G401 (cell line): ENCODE results near the gene SPEM3. TPM values are rescaled to one million over a fixed set of nuclear protein-coding genes. Genes with fewer than 3 reads are reported as not detected.
"Not testable (repeated sequence)": the region's sequence is repeated elsewhere in the genome, so short reads cannot be mapped to it uniquely, and the experiment has no call there.

Source experiments
- DNase-seq: peaks from one replicate; pipeline ENCODE4 v3.0.0-alpha.2; 2015; ENCODE audit warnings: low spot score
- in situ Hi-C: cut with HindIII; loops from 2 replicates; pipeline ENCODE4 v1.10.0; 2016; ENCODE audit warnings: low sequenced_read_pairs, mixed read lengths
- total RNA-seq: library from RNA; depleted of rRNA; stranded (reverse); fragments of >200 nt; shearing (Covaris generic); gene quantifications from 2 replicates; pipeline ENCODE4 v1.2.3, GENCODE V29; 2014; rRNA removed

SPEM3 gene
- total RNA-seq, 1 experiment from 2014 or later: not detected

GRCh38 chr17:7479213-7480088 is 50.8 kb downstream of the SPEM3 start, which contains the start of gene ZBTB4:
Gene ZBTB4, minus strand, starts transcription at chr17:7479631. Its CDS starts 12,830 bp downstream, at chr17:7466801.
- in situ Hi-C loops: loop anchor here (25.0 kb wide), 1 partner anchor 92 kb away; the partner anchor contains the start of genes PLSCR3 and TNK1
- DNase-seq: peak; percentile 65

- in situ Hi-C loops: loop anchor here (25.0 kb wide), 1 partner anchor 93 kb away; the partner anchor contains the start of genes PLSCR3 and TNK1
- DNase-seq: no peak
These were observed 51.4 kb downstream of the SPEM3 start for GRCh38 chr17:7480089-7480384.

- DNase-seq: not testable (repeated sequence)
- in situ Hi-C loops: loop anchor here (25.0 kb wide), 1 partner anchor 94 kb away; the partner anchor contains the start of genes PLSCR3 and TNK1
These were observed 52.6 kb downstream of the SPEM3 start, which contains the start of gene SLC35G6 for GRCh38 chr17:7481275-7481674. Gene SLC35G6, plus strand, starts transcription at chr17:7481446. Its CDS starts 71 bp downstream, at chr17:7481517.

GRCh38 chr17:7481842-7482741 is 53.4 kb downstream of the SPEM3 start:
- not testable (repeated sequence) for DNase-seq
- in situ Hi-C loops: loop anchor here (25.0 kb wide), 1 partner anchor 95 kb away; the partner anchor contains the start of genes PLSCR3 and TNK1

Other genes with a start within 250 kb of the SPEM3 start
- 3.3 and 7.1 TPM in 2 replicates for gene ASGR1, start 249.5 kb upstream of the SPEM3 start, total RNA-seq
- 15.5 and 18.8 TPM in 2 replicates for gene DLG4, start 209.0 kb upstream of the SPEM3 start, total RNA-seq
- gene ACADVL, start 208.9 kb upstream of the SPEM3 start, total RNA-seq: 399 and 405 TPM in 2 replicates
- gene DVL2, start 194.3 kb upstream of the SPEM3 start, total RNA-seq: 89.9 and 99.0 TPM in 2 replicates
- gene PHF23, start 189.4 kb upstream of the SPEM3 start, total RNA-seq: 113 and 121 TPM in 2 replicates
- gene GABARAP, start 186.4 kb upstream of the SPEM3 start, total RNA-seq: 227 and 249 TPM in 2 replicates
- 18.3 and 26.8 TPM in 2 replicates for gene CTDNEP1, start 177.1 kb upstream of the SPEM3 start, total RNA-seq
- 74.1 and 95.6 TPM in 2 replicates for gene ELP5, start 176.6 kb upstream of the SPEM3 start, total RNA-seq
- 0.17 and 3.5 TPM in 2 replicates for gene CLDN7, start 166.4 kb upstream of the SPEM3 start, total RNA-seq
- gene SLC2A4, start 147.1 kb upstream of the SPEM3 start, total RNA-seq: 2.3 and 2.7 TPM in 2 replicates
- 20.5 and 20.9 TPM in 2 replicates for gene YBX2, start 134.2 kb upstream of the SPEM3 start, total RNA-seq
- 1,140 and 1,147 TPM in 2 replicates for gene EIF5A, start 121.2 kb upstream of the SPEM3 start, total RNA-seq
- 109 and 113 TPM in 2 replicates for gene GPS2, start 113.5 kb upstream of the SPEM3 start, total RNA-seq
- 21.4 and 50.0 TPM in 2 replicates for gene NEURL4, start 99.5 kb upstream of the SPEM3 start, total RNA-seq
- 0.61 TPM in 1 of 2 replicates, not detected in the other for gene ACAP1, start 92.3 kb upstream of the SPEM3 start, total RNA-seq
- gene KCTD11, start 76.7 kb upstream of the SPEM3 start, total RNA-seq: 12.0 and 14.3 TPM in 2 replicates
- not detected in 2 replicates for gene TMEM95, start 73.7 kb upstream of the SPEM3 start, total RNA-seq
- gene TNK1, start 47.8 kb upstream of the SPEM3 start, total RNA-seq: not detected in 2 replicates
- gene PLSCR3, start 34.3 kb upstream of the SPEM3 start, total RNA-seq: 7.9 and 8.3 TPM in 2 replicates
- gene TMEM256, start 24.8 kb upstream of the SPEM3 start, total RNA-seq: 200 and 369 TPM in 2 replicates
- gene NLGN2, start 21.0 kb upstream of the SPEM3 start, total RNA-seq: 5.5 and 6.8 TPM in 2 replicates
- not detected in 2 replicates for gene SPEM1, start 8.5 kb upstream of the SPEM3 start, total RNA-seq
- not detected in 2 replicates for gene SPEM2, start 3.2 kb upstream of the SPEM3 start, total RNA-seq
- 4.6 and 4.9 TPM in 2 replicates for gene TMEM102, start 6.6 kb downstream of the SPEM3 start, total RNA-seq
- 20.4 and 24.2 TPM in 2 replicates for gene FGF11, start 10.7 kb downstream of the SPEM3 start, total RNA-seq
- gene CHRNB1, start 16.2 kb downstream of the SPEM3 start, total RNA-seq: 7.6 and 24.0 TPM in 2 replicates
- gene ZBTB4, start 50.8 kb downstream of the SPEM3 start, total RNA-seq: 4.1 and 4.4 TPM in 2 replicates
- gene SLC35G6, start 52.6 kb downstream of the SPEM3 start, total RNA-seq: not detected in 2 replicates
- gene POLR2A, start 55.5 kb downstream of the SPEM3 start, total RNA-seq: 52.7 and 52.8 TPM in 2 replicates
- gene TNFSF12, start 120.2 kb downstream of the SPEM3 start, total RNA-seq: not detected in 2 replicates
- gene TNFSF13, start 129.9 kb downstream of the SPEM3 start, total RNA-seq: 1.5 TPM in 1 of 2 replicates, not detected in the other
- gene SENP3, start 133.1 kb downstream of the SPEM3 start, total RNA-seq: 157 and 182 TPM in 2 replicates
- gene CD68, start 150.8 kb downstream of the SPEM3 start, total RNA-seq: 119 and 129 TPM in 2 replicates
- gene MPDU1, start 155.0 kb downstream of the SPEM3 start, total RNA-seq: 151 and 157 TPM in 2 replicates
- gene SOX15, start 161.2 kb downstream of the SPEM3 start, total RNA-seq: 6.8 and 12.1 TPM in 2 replicates
- 75.9 and 88.0 TPM in 2 replicates for gene FXR2, start 186.0 kb downstream of the SPEM3 start, total RNA-seq
- 70.2 and 96.9 TPM in 2 replicates for gene SAT2, start 199.0 kb downstream of the SPEM3 start, total RNA-seq
- gene SHBG, start 201.3 kb downstream of the SPEM3 start, total RNA-seq: not detected in 2 replicates
- gene ATP1B2, start 222.1 kb downstream of the SPEM3 start, total RNA-seq: not detected in 2 replicates